Osteoblast (primary cell): ENCODE data around the gene ALPL. TPM values are rescaled to one million over a fixed set of nuclear protein-coding genes. Genes with fewer than 3 reads are reported as not detected.

Experiments
- DNase-seq: peaks from one replicate; pipeline ENCODE4 v3.0.0; 2011; ENCODE audit warnings: low spot score, mixed read lengths; ENCODE audit not compliant: insufficient read length; ENCODE audit errors: missing footprints
- H2AFZ ChIP-seq: 2 replicates; pipeline ENCODE4 v1.6.0; 2011; ENCODE audit warnings: mild to moderate bottlenecking, low read length
- H3K27ac ChIP-seq: 2 replicates; pipeline ENCODE4 v1.5.1; 2011; ENCODE audit warnings: mild to moderate bottlenecking, low read depth, low read length, moderate library complexity
- H3K27me3 ChIP-seq: 2 replicates; pipeline ENCODE4 v1.6.0; 2012; ENCODE audit warnings: mild to moderate bottlenecking, control low read depth, inconsistent platforms, low read length, moderate library complexity; ENCODE audit not compliant: insufficient read depth
- H3K36me3 ChIP-seq: 2 replicates; pipeline ENCODE4 v1.5.1; 2011; ENCODE audit warnings: mild to moderate bottlenecking, low read length, control low read depth, moderate library complexity; ENCODE audit not compliant: insufficient read depth
- H3K4me1 ChIP-seq: 2 replicates; pipeline ENCODE4 v1.5.1; 2011; ENCODE audit warnings: mild to moderate bottlenecking, low read length, control low read depth, moderate library complexity; ENCODE audit not compliant: insufficient read depth
- H3K4me2 ChIP-seq: 2 replicates; pipeline ENCODE4 v1.6.0; 2011; ENCODE audit warnings: mild to moderate bottlenecking, low read length; ENCODE audit not compliant: insufficient read depth
- H3K4me3 ChIP-seq: fragments of 200-600 bp; sonication (generic); 3 replicates; pipeline ENCODE4 v1.5.1; 2012; ENCODE audit warnings: mild to moderate bottlenecking, low read length, inconsistent platforms; ENCODE audit not compliant: insufficient read depth
- H3K79me2 ChIP-seq: 2 replicates; pipeline ENCODE4 v1.6.0; 2012; ENCODE audit warnings: mild to moderate bottlenecking, low read length, control low read depth, inconsistent platforms; ENCODE audit not compliant: insufficient read depth
- H3K9me3 ChIP-seq: 2 replicates; pipeline ENCODE4 v1.5.1; 2011; ENCODE audit warnings: low read depth, low read length, control low read depth
- H4K20me1 ChIP-seq: 2 replicates; pipeline ENCODE4 v1.6.0; 2012; ENCODE audit warnings: mild to moderate bottlenecking, low read length, control low read depth; ENCODE audit not compliant: insufficient read depth
- total RNA-seq: library from RNA; depleted of rRNA; stranded (reverse); fragments of >200 nt; gene quantifications from 2 replicates; pipeline ENCODE4 v1.2.3, GENCODE V29; 2012
- TF ChIP-seq, protein P1 (sequence below): IDR thresholded peaks from 2 replicates; pipeline ENCODE4 v1.5.1; 2011; ENCODE audit warnings: mild to moderate bottlenecking, low read depth, low read length, moderate library complexity; ENCODE audit errors: extremely low read depth

The ALPL gene
- total RNA-seq, 1 donor: 8.0 TPM

DNA sequence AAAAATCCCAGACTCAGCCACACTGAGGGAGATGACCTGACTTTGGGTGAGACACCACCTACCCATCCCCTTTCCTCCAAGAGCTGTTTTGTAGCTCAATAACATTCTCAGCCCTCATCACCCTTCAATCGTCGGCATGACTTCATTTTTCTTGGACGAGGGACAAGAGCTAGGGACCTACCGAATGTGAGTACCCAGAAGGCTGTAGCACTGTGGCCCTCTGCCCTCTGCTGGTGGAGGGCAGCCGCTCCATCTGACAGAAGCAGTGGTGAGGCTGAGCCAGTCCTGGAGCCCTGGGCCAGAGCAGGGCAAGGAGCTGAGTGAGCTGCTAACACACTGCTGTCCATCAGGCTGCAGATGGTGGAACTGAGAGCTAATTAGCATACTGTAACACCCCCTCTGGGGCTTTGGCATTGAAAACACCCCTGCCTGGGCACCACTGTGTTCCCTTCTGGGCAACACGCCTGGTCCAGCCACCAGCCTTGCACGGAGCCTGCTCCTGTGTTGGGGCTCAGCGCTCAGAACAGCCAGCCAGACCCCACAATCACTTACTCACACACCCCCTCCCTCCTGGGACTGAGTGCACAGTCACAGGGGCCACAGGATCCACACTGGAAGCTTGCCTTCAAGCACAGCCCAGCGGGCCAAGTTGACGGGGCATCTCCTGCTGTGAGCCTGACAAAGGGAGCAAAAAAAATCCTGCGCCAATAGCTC lies 18.3 kb upstream of the ALPL start:
- H3K27me3 ChIP-seq: peaks cover 25% of the 10 kb centered on the region
- H3K79me2 ChIP-seq: no peaks in the 10 kb centered on the region
- H3K36me3 ChIP-seq: no peaks in the 10 kb centered on the region
- H3K9me3 ChIP-seq: no peaks in the 10 kb centered on the region
- TF ChIP-seq, protein P1, sequence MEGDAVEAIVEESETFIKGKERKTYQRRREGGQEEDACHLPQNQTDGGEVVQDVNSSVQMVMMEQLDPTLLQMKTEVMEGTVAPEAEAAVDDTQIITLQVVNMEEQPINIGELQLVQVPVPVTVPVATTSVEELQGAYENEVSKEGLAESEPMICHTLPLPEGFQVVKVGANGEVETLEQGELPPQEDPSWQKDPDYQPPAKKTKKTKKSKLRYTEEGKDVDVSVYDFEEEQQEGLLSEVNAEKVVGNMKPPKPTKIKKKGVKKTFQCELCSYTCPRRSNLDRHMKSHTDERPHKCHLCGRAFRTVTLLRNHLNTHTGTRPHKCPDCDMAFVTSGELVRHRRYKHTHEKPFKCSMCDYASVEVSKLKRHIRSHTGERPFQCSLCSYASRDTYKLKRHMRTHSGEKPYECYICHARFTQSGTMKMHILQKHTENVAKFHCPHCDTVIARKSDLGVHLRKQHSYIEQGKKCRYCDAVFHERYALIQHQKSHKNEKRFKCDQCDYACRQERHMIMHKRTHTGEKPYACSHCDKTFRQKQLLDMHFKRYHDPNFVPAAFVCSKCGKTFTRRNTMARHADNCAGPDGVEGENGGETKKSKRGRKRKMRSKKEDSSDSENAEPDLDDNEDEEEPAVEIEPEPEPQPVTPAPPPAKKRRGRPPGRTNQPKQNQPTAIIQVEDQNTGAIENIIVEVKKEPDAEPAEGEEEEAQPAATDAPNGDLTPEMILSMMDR: peak; percentile 74
- H3K4me2 ChIP-seq: no peak overlapping the region
- DNase-seq: peak; percentile 97
- no peak overlapping the region for H3K4me3 ChIP-seq
- H3K4me1 ChIP-seq: no peaks in the 10 kb centered on the region
- no peaks in the 10 kb centered on the region for H4K20me1 ChIP-seq
- no peak overlapping the region for H2AFZ ChIP-seq
- H3K27ac ChIP-seq: no peak overlapping the region

- no peaks in the 10 kb centered on the region for H3K36me3 ChIP-seq
- TF ChIP-seq, protein P1: no peak
- no peaks in the 10 kb centered on the region for H3K9me3 ChIP-seq
- H3K4me3 ChIP-seq: no peak overlapping the region
- no peak overlapping the region for H3K4me2 ChIP-seq
- no peak overlapping the region for H3K27ac ChIP-seq
- no peaks in the 10 kb centered on the region for H4K20me1 ChIP-seq
- no peaks in the 10 kb centered on the region for H3K4me1 ChIP-seq
- no peaks in the 10 kb centered on the region for H3K79me2 ChIP-seq
- H2AFZ ChIP-seq: no peak overlapping the region
- peaks cover 25% of the 10 kb centered on the region for H3K27me3 ChIP-seq
- DNase-seq: no peak
These were observed 17.5 kb upstream of the ALPL start for GRCh38 chr1:21491488-21492355.

- no peaks in the 10 kb centered on the region for H3K79me2 ChIP-seq
- DNase-seq: no peak
- no peak overlapping the region for H3K27ac ChIP-seq
- TF ChIP-seq, protein P1: no peak
- H3K9me3 ChIP-seq: no peaks in the 10 kb centered on the region
- no peak overlapping the region for H3K4me3 ChIP-seq
- no peak overlapping the region for H2AFZ ChIP-seq
- no peaks in the 10 kb centered on the region for H3K36me3 ChIP-seq
- no peaks in the 10 kb centered on the region for H3K4me1 ChIP-seq
- H3K27me3 ChIP-seq: peaks cover 29% of the 10 kb centered on the region
- H3K4me2 ChIP-seq: no peak overlapping the region
- no peaks in the 10 kb centered on the region for H4K20me1 ChIP-seq
These were observed 16.9 kb upstream of the ALPL start for GRCh38 chr1:21492356-21492625.

- no peaks in the 10 kb centered on the region for H3K4me1 ChIP-seq
- no peak overlapping the region for H3K4me2 ChIP-seq
- no peaks in the 10 kb centered on the region for H3K79me2 ChIP-seq
- no peaks in the 10 kb centered on the region for H3K36me3 ChIP-seq
- peaks cover 36% of the 10 kb centered on the region for H3K27me3 ChIP-seq
- no peak overlapping the region for H2AFZ ChIP-seq
- no peak for DNase-seq
- peaks cover 2% of the 10 kb centered on the region for H3K9me3 ChIP-seq
- no peak overlapping the region for H3K4me3 ChIP-seq
- TF ChIP-seq, protein P1: no peak
- no peaks in the 10 kb centered on the region for H4K20me1 ChIP-seq
- no peak overlapping the region for H3K27ac ChIP-seq
These were observed 15.0 kb upstream of the ALPL start for GRCh38 chr1:21494196-21494595.
